ENCODE results near the gene GPR142.

GPR142 gene

DNA sequence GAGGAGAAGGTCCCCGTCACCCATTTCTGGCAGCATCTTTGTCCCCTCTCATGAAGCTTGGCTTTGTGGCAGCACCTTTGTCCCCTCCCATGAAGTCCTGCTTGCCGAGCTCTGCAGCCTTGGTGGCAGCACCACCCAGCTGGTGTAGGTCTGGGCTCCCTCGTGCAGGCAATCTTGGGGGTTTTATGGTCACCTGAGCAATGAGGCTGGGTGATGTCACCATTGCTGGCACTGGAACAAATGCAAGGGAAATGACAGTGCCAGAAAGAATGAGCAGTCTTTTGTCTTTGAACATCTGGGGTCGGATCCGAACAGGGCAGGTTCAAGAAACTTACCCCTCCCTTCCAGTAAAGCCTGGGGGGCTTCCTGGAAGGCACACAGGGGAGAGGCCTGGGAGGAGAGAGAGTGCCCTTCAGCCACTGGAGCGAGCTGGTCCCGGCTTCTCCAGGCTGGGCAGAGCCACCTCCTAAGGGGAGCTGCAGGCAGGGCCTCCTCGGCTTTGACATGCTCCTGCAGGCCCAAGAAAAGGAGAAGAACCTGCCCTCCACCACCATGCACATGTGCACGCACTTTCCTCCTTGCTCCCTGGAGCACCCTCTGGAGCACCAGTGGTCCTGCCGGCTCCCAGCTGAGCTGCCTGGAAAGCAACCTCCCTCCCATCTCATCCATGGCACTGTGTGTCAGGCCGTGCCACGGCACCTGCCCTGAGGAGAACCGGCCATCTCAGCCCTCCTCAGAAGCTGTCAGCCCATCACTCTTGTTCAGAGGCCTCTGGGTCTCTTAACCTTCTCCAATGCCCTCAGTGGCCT, 21.7 kb upstream of the GPR142 start:
- DNase-seq: no peak

DNA sequence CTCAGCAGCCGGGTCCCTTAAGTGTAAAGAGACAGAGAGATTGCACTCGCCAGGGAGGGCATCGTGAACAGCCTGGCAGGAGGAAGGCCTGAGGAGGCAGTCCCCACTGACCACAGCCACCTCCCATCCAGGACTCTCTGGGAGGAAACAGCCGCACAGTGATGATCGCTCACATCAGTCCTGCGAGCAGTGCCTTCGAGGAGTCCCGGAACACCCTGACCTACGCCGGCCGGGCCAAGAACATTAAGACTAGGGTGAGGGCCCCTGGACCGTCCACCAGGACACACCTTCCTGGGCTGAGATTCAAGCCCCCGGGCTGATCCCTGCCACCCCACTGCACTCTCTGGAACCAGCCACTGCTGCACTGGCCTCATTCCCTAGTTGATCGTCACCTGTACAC, 19.7 kb upstream of the GPR142 start:
- DNase-seq: no peak

DNA sequence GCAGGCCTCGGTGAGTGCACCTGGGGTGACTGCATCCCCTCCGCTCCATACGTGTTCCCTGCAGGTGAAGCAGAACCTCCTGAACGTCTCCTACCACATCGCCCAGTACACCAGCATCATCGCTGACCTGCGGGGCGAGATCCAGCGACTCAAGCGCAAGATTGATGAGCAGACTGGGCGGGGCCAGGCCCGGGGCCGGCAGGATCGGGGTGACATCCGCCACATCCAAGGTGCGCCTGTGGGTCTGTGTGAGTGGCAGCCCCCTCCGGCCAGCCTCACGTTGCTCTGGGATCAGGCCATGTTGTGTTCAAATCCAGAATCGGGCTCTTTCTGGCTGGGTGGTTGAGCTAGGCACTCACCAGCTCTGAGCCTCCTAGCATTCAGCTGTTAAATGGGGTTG, 18.2 kb upstream of the GPR142 start:
- no peak for DNase-seq

DNA sequence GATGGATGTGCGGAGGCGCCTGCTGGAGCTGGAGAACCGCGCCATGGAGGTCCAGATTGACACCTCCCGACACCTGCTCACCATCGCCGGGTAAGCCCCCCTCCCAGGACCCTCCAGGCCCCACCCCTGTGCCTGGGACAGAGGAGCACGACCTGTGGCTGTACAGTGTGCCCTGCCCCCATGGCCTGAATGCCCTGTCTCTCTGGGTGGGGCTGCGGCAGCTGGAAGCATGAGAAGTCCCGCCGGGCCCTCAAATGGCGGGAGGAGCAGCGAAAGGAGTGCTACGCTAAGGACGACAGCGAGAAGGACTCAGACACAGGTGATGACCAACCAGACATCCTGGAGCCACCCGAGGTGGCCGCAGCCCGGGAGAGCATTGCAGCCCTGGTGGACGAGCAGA, 16.8 kb upstream of the GPR142 start:
- DNase-seq: no peak

DNA sequence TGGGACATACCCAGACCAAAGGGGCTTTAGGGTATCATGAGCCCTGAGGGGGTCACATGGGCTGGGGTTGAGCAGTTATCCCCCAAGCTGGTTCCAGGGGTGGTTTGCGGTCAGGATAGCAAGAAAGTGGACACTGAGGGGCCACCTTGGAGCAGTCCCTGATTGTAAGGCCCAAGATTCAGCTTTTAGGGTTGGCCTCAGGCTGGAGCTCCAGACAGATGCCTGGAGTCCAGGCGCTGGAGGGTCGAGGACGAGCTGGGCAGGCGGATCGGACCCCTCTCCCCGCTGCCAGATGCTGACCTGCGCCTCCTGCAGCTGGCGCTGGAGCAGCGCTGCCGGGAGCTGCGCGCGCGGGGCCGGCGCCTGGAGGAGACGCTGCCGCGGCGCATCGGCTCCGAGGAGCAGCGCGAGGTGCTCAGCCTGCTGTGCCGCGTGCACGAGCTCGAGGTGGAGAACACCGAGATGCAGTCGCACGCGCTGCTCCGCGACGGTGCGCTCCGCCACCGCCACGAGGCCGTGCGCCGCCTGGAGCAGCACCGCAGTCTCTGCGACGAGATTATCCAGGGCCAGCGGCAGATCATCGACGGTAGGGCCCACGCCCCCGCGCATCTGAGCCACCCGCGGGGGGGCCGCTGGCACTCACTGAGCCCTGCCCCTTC, 15.6 kb upstream of the GPR142 start:
- no peak for DNase-seq

DNA sequence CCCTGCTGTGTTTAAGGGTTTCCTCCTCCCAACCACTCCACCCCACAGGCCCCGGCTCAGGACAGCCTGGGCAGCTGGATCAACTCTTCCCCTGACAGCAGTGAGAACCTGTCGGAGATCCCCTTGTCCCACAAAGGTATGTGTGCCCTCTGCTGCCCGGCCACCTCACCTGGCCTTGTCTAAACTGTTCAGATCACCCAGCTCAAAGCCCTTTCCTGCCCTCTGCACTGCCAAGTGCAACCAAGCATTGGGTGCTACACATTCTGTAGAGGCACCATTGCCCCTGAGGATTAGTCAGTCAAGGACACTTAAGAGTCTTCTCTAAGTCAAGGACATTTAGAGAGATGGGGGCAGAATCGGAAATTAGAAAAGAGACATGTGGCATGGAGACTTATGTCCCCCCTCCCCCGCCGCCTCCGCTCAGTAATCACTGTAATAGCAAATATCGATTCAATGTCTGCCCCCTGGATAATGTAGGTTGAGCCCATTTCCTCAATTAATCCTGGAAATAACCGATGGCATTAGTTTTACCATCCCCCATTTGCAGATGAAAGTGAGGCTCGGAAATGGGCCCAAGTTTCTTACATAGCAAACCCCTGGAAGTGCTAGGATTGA, 13.8 kb upstream of the GPR142 start:
- DNase-seq: no peak

DNA sequence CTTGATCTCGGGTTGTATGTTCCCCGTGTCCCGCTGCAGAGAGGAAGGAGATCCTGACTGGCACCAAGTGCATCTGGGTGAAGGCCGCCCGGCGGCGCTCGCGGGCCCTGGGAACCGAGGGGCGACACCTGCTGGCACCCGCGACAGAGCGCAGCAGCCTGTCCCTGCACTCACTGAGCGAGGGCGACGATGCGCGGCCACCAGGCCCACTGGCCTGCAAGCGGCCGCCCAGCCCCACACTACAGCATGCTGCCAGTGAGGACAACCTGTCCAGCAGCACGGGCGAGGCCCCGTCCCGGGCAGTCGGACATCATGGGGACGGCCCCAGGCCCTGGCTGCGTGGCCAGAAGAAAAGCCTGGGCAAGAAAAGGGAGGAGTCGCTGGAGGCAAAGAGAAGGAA, 13.2 kb upstream of the GPR142 start:
- DNase-seq: peak; percentile 34 to 53

DNA sequence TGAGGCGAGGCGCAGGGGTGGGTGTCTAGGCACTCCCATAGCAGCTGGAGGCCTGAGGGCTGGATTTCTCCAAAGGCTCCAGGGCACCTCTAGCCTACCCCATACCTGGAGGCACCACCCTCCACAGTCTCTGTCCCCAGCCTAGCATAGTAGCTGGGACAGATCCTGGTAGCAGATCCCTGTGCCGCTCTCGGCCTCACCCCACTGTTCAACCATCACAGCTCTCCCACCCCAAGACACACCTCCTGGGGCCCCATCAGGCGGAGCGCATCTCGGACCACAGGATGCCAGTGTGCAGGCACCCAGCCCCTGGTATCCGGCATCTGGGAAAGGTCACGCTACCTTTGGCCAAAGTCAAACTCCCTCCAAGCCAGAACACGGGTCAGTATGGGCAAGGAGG, 12.7 kb upstream of the GPR142 start:
- DNase-seq: no peak

DNA sequence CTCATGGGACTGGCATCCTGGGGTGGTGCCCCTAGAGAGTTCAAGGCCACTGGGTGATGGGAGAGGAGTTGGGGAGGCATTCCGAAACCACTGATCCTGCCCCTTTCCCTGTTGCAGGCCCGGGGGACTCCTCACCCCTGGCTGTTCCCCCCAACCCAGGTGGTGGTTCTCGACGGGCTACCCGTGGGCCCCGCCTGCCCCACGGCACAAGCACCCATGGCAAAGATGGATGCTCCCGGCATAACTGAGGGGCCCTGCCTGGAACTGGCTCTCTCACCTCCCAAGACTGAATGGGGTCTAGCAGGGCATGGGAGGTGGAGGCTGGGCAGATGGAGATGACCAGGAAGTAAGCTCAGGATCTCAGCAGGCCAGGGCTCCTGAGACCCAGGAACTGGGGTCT, 12.2 kb upstream of the GPR142 start:
- no peak for DNase-seq

DNA sequence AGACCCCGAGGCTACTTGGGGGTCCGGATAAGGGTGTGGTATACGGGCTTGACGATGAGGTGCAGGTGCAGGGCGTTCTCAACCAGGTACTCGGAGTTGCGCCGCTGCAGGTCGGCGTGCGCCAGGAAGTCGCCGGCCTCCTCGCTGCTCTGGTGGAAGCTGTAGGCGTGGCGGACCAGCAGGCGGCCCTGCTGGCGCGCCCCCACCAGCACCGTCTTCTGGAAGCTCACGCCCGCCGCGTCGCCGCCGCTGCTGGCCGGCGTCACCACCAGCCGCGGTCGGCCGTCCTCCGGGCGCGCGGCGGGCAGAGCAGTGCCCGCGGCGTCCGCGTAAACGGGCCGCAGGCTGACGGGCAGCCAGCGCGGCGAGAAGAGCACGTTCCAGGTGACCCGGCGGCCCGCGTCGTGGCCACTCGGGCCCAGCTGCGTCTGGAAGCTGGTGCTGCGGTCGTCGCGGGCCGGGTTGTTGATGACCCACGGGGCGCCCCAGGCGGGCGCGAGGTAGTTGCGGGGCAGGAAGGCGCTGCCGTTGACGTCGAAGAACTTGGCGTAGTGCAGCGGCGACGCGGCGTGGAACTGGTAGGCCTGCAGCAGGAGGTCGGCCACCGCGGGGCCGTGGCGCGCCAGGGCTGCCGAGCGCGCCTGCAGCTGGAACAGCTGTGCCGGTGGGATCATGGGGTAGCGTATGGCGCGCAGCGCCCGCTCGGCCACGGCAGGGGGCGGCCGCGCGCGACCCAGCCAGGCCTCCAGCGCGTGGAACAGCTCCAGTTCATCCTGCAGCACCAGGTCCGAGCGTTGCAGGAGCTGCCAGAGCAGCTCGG, 10.4 kb upstream of the GPR142 start:
- peak in 1 of 2 donors; percentile 8 for DNase-seq

DNA sequence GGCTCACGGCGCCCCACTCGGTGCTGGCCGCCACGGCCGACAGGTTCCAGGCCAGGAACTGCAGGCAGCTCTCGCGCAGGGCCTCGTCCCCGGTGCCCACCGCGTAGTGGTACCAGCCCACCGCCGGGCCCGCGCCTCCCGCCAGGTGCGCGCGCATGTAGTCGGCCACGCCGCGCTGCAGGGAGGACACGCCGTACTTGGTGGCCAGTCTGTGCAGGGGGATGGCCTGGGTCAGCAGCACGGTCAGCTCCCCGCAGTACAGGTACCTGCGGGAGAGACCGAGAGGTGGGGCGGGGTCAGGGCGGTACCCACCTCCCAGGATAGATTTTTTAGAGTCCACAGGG, 9.9 kb upstream of the GPR142 start:
- no peak for DNase-seq

DNA sequence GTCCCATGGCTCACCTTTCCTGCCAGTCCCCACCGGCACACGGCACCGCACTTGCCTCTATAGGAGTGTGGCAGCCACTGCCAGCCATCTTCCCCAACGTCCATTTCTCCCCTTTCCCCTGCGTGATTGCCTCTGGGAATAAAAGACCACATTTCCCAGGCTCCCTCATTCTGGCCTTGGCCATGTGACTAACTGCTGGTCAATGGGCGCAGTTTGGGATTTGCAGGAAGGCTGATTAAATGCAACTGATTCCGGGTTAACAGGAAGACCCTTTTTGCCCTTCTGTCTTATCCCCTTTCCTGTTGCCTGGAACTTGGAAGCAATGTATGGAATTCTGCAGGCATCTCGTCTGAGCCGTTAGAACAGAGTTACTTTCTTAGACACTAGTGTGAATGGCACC, 8.6 kb upstream of the GPR142 start:
- DNase-seq: no peak

DNA sequence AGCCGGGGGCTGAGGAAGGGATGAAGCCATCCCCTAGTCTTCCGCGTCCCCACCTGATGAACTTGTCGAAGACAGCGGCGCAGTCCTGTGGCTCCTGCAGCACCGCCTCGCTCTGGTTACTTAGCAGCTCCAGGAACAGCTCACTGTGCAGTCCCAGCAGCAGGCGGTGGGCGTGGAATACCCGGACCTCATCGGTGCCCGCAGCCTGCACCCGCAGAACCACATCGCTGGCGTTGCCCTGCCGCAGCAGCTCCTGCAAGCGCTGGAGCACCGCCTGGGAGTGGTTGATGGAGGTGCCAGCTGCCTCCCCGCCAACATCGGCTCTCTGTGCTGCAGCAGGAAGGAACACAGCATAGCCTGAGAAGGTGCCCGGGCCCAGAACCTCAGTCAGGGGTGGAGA, 7.4 kb upstream of the GPR142 start:
- DNase-seq: no peak

DNA sequence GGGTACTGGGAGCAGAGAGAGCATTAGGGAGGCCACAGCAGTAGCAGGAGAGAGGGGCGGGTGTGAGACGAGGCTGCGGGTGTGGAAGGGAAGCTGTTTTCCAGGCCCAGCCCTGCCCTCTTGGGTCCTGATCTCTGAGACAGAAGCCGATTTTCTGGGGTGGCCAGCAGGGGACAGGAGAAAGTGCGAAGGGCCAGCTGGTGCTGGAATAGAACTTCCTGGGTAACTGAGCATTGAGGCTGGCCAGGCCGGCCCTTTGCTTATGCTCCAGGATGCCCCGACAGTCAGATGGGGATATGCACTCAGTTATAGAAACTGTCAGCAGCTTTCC, 6.4 kb upstream of the GPR142 start:
- DNase-seq: no peak

DNA sequence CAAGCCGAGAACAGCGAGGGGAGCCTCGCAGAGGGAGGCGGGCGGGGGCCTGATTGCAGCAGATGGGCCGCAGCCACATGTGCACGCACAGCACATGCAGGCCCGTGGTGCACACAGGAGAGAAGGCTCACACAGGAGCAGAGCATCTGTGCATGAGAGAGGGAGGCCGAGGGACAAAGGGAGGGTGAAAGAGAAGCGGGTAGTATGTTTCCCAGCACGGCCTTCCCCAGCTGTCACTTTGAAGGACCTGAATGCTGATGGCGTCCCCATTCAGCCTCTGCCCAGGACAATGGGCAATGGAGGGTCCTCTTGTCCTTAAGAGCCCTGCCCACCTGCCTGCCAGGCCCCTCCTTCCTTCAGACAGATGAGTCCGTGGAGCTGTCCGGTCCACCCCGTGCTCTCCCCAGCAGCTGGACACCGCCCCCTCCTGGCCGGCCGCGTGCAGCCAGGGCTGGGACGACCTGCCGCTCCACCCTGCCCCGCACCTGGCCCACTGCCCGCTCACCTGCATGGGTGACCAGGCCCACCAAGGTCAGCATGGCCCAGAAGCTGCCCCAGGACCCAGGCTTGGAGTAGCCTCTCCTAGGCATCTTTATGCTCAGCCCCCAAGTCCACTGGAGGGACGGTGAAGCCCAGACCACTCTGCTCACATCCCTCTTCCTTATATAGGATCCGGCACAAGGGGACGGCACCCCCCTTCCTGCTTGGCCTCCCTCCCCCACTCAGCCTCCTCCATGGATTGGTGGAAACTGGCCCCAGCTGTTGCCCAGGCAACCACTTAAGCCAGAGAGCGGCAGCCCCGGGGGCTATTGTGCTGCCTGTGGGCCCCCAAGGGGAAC, 5.9 kb upstream of the GPR142 start, which contains the start of gene BTBD17:
BTBD17 (minus strand) TSS at position 639 of the 839 bp plus-strand sequence; CDS start at position 590, 49 bp downstream.
- peak; percentile 19 to 42 for DNase-seq

DNA sequence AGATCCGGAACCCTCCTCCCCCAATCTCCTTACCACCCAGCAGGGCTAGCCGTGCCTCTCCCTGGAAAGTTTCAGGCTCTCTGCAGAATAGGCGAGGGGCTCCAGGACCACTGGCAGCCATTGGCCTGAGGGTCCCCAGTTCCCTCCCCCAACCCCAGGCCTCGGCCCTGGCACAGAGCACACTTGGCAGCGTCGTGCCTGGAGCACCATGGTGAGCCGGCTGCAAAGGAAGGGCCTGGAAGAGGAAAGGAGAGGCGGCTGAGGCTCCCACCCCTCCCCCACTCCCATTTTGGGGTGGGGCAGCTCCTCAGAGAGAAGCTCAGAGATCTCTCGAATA, 5.3 kb upstream of the GPR142 start:
- DNase-seq: no peak

DNA sequence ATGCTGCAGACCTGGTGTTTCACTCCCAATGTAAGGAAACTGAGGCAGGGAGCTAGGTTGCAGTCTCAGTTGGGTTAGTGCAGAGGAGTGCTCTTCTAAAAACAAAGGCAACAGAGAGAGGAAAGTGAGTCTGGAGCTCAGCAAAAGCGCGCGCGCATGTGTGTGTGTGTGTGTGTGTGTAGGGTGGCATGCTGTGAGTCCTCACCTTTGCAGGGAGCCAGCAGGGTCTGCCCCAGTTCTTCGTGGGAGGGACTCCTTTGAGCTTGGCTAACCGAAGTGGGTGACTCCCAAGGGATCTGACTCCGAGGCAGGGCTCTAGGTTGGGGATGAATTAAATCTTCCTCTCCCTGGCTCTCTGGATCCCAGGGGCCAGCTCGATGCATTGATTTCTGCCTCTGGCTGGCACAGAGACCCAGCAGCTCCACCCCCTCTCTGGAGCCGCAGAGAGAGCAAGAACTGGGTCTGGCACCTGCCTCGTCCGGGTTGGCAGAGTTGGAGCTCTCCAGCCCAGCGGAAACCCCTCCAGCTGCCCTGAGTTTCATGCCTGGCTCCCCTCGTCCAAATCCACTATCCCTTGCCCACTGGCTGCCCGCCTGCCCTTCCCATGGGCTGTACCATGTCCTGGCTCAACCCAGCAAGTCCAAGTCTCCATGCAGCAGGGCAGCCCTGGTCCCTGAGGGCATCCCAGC, 4.4 kb upstream of the GPR142 start:
- DNase-seq: no peak

DNA sequence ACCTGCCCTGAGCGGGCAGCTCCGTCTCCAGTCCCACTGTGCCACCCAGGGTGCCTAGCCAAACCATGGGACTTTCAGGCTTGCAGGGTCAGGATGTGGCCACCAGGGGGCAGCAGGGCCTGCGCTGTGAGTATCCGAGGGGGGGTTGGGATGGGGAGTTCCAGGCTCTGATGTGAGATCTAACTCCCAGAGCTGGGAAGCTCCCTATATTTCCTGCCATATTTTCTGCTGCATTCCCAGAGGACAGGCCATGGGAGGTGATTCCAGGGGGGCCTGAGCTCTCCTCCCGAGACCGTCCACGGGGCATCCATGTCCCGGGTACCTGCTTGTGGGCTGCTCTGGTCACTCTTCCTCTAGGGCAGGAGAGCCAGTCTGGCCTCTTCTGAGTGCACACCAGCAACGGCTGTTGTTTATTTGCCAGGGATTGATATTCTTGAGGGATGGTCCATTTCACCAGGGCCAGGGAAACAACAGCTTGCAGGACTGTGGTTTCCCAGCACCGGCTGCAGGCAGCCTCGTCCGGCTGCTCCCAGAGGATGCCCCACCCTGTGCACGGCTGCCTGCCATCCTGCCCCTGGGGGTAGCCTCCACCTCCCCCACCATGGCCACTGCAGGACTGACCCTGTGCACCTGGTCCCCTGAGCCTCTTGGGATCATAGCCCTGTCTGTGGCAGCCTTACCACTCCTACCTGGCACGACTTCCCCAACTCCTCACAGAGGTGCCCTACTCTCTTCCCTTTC, 1.2 kb downstream of the GPR142 start:
- DNase-seq: peak; percentile 67 to 78

DNA sequence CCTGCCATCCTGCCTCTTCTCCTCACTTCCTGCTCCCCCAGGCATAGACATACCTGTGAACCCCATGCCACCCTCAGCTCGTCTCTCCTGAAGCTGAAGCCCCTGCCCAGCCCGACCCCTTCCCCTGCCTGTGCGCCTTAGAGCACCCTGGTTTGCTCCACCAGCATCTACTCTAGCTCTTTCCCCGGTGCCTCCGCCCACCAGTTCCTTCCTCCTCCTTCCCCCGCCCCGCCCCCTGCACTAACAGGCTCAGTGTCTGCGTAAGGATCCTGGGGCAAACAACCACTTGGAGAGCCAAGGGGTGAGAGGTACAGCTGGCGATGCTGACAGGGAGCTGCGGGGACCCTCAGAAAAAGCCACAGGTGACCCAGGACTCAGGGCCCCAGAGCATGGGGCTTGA, 1.9 kb downstream of the GPR142 start:
- peak; percentile 57 to 63 for DNase-seq

DNA sequence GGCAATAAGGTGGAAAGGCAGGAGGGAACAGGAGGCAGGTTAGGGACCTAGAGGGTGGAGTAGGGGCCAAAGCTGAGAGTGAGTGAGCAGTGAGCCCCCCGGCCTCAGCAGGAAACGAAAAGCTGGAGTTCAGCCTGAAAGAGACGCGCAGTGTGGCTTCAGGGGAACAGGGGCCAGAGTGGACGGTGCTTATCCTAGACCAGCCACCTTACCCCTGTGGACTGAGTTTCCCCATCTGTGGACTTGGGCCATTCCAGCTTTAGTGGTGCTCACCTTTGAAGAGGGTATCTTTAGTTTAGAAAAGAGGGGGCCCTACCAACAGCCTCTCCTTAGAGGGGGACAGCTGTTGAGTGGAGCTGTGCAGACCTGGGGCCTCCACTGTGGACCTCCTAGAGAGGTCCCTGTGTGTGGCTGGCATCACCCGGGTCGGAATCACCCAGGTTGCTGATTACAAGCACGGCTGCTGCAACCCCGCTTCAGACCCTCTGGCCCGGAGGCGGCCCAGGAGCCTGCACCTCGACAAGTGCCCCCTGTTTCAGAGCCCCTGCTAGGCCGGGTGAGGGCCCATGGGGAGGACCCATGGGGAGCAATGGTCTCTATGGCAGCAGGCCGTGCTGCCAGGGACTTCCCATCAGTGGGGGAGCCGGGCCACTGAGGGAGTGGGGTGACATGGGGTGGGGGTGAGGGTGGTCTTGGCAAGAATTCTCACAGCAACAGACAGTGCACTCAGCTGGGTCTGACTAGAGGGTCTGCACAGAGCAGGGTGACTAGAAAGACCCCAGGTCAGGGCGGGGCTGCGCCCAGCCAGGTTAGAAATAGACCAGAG, 2.6 kb downstream of the GPR142 start:
- DNase-seq: no peak

All from CD4-positive, alpha-beta T cell treated with Interleukin-1 beta for 1 hour (primary cell).